Liver (tissue), 9 donors: ENCODE results near the gene DEGS1. TPM values are rescaled to one million over a fixed set of nuclear protein-coding genes. Genes with fewer than 3 reads are reported as not detected.

Experiments used
- DNase-seq: peaks from one replicate; pipeline ENCODE4 v3.0.0-alpha.2; 2017; ENCODE audit warnings: low spot score
- H3K27ac ChIP-seq, 2 donors: one replicate each; pipeline ENCODE4 v1.7.0; 2013; ENCODE audit warnings: inconsistent platforms in 2 of 2, low read length in 2 of 2, control low read depth in 1 of 2, low read depth in 1 of 2, mild to moderate bottlenecking in 1 of 2
- H3K27me3 ChIP-seq, 4 donors: one replicate each; pipeline versions ENCODE4 v1.6.1 to v1.7.0; 2013; ENCODE audit warnings: low read length in 3 of 4, inconsistent platforms in 1 of 4, mild to moderate bottlenecking in 1 of 4, moderate library complexity in 1 of 4; ENCODE audit not compliant: control insufficient read depth in 4 of 4, insufficient read depth in 4 of 4
- H3K36me3 ChIP-seq, 4 donors: one replicate each; pipeline versions ENCODE4 v1.6.1 to v1.7.0; 2013; ENCODE audit warnings: low read length in 3 of 4, mild to moderate bottlenecking in 3 of 4, low read depth in 1 of 4, moderate library complexity in 1 of 4; ENCODE audit not compliant: control insufficient read depth in 4 of 4, insufficient read depth in 3 of 4
- H3K4me1 ChIP-seq, 4 donors: one replicate each; pipeline versions ENCODE4 v1.6.1 to v1.7.0; 2013; ENCODE audit warnings: low read length in 3 of 4, mild to moderate bottlenecking in 3 of 4, moderate library complexity in 1 of 4; ENCODE audit not compliant: control insufficient read depth in 4 of 4, insufficient read depth in 4 of 4
- H3K4me3 ChIP-seq, 3 donors: one replicate each; pipeline versions ENCODE4 v1.6.1 to v1.7.0; 2013; ENCODE audit warnings: low read length in 3 of 3, control low read depth in 1 of 3, low read depth in 1 of 3, mild to moderate bottlenecking in 1 of 3
- H3K9ac ChIP-seq, 2 donors: one replicate each; pipeline ENCODE4 v1.7.0; 2013; ENCODE audit warnings: low read length in 2 of 2, mild to moderate bottlenecking in 2 of 2, moderate library complexity in 2 of 2, control low read depth in 1 of 2, low read depth in 1 of 2
- H3K9me3 ChIP-seq, 4 donors: one replicate each; pipeline versions ENCODE4 v1.6.1 to v1.7.0; 2013; ENCODE audit warnings: low read length in 3 of 4; ENCODE audit not compliant: control insufficient read depth in 4 of 4
- EGR1 ChIP-seq, 2 donors: IDR thresholded peaks; 2 replicates each; pipeline ENCODE4 v1.6.1; 2016 to 2018; ENCODE audit warnings: antibody characterized with exemption in 2 of 2, low read depth in 2 of 2
- GABPA ChIP-seq, 2 donors: IDR thresholded peaks in 1 of 2; conservative IDR thresholded peaks in 1 of 2; 2 replicates each; pipeline ENCODE4 v1.6.1; 2016; ENCODE audit warnings: antibody characterized with exemption in 2 of 2, mild to moderate bottlenecking in 1 of 2, moderate library complexity in 1 of 2
- HNF4A ChIP-seq, 2 donors: conservative IDR thresholded peaks; 2 replicates each; pipeline ENCODE4 v1.6.1; 2016; ENCODE audit warnings: antibody characterized with exemption in 2 of 2, mild to moderate bottlenecking in 2 of 2
- HNF4G ChIP-seq: IDR thresholded peaks from 2 replicates; pipeline ENCODE4 v1.6.1; 2016; ENCODE audit warnings: antibody characterized with exemption
- MAX ChIP-seq: IDR thresholded peaks from 2 replicates; pipeline ENCODE4 v1.6.1; 2016; ENCODE audit warnings: antibody characterized with exemption
- NR2F2 ChIP-seq: IDR thresholded peaks from 2 replicates; pipeline ENCODE4 v1.6.1; 2016; ENCODE audit warnings: antibody characterized with exemption
- REST ChIP-seq: IDR thresholded peaks from 2 replicates; pipeline ENCODE4 v1.6.1; 2016; ENCODE audit warnings: antibody characterized with exemption, mild to moderate bottlenecking
- RXRA ChIP-seq, 2 donors: IDR thresholded peaks; 2 replicates each; pipeline ENCODE4 v1.6.1; 2017 to 2018; ENCODE audit warnings: antibody characterized with exemption in 2 of 2, mild to moderate bottlenecking in 1 of 2
- SP1 ChIP-seq: IDR thresholded peaks from 2 replicates; pipeline ENCODE4 v1.6.1; 2018; ENCODE audit warnings: antibody characterized with exemption, mild to moderate bottlenecking
- YY1 ChIP-seq: IDR thresholded peaks from 2 replicates; pipeline ENCODE4 v1.6.1; 2016; ENCODE audit warnings: antibody characterized with exemption, mild to moderate bottlenecking
- ZBTB33 ChIP-seq: IDR thresholded peaks from 2 replicates; pipeline ENCODE4 v1.6.1; 2016; ENCODE audit warnings: antibody characterized with exemption
- WGBS: extraction: QIAGEN DNeasy Blood & Tissue Kit; methylation state at CpG from one replicate; pipeline ENCODE4 v1.1.7; 2013; 5-methylcytosine and 5-hydroxymethylcytosine counted together
- polyA plus RNA-seq, 2 donors: library from polyadenylated mRNA; stranded (reverse) in 1 of 2; unstranded in 1 of 2; fragments of 200-250 nt in 1 of 2; fragments of >200 nt in 1 of 2; fragmentation: Nextera tagmentation in 1 of 2; extraction: Ambion mirVana in 1 of 2; gene quantifications; one replicate each; pipeline versions ENCODE4 v1.2.1 to v1.2.3, GENCODE V29; 2013 to 2015
- total RNA-seq, 2 donors: library from RNA; depleted of rRNA; stranded (reverse); fragments of >200 nt; gene quantifications; one replicate each; pipeline ENCODE4 v1.2.3, GENCODE V29; 2014
- TF ChIP-seq, protein P1 (sequence below): fragments of 150-350 bp; IDR thresholded peaks from 2 replicates; pipeline ENCODE4 v1.5.1; 2017; ENCODE audit warnings: improper control_type of control experiment, low read depth, low read length; ENCODE audit not compliant: missing input control
- TF ChIP-seq, protein P2 (sequence below): IDR thresholded peaks from 2 replicates; pipeline ENCODE4 v1.6.1; 2016; ENCODE audit warnings: antibody characterized with exemption
- donor health status: healthy.
- donor health status: healthy.
- donor health status: healthy.
- donor health status: healthy.
- donor health status: healthy.

The DEGS1 gene
- total and polyA plus RNA-seq, 4 donors = 21.7 to 26.7 (median 22.6) TPM

DNA sequence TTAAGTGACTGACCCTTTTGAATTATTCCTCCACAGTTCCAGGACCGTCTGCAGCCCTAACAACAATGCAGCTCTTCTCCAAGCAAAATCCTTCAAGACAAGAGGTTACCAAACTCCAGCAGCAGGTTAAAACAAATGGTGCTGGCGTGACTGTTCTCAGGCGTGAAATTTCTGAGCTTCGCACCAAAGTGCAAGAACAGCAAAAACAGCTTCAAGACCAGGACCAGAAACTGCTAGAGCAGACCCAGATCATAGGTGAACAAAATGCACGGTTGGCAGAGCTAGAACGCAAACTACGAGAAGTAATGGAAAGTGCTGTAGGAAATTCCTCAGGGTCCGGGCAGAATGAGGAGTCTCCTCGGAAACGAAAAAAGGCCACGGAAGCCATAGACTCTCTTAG, 25.7 kb upstream of the DEGS1 start:
- Histone ChIP-seq H3K9ac (no peak overlapping the region), H3K9me3 (no peaks in the 10 kb centered on the region), H3K27ac (no peak overlapping the region), H3K36me3 (peaks cover 0 to 44% (median 37%) of the 10 kb centered on the region in 4 donors), H3K4me3 (no peak overlapping the region), H3K27me3 (no peaks in the 10 kb centered on the region), H3K4me1 (no peaks in the 10 kb centered on the region)
- TF ChIP-seq, protein P1, sequence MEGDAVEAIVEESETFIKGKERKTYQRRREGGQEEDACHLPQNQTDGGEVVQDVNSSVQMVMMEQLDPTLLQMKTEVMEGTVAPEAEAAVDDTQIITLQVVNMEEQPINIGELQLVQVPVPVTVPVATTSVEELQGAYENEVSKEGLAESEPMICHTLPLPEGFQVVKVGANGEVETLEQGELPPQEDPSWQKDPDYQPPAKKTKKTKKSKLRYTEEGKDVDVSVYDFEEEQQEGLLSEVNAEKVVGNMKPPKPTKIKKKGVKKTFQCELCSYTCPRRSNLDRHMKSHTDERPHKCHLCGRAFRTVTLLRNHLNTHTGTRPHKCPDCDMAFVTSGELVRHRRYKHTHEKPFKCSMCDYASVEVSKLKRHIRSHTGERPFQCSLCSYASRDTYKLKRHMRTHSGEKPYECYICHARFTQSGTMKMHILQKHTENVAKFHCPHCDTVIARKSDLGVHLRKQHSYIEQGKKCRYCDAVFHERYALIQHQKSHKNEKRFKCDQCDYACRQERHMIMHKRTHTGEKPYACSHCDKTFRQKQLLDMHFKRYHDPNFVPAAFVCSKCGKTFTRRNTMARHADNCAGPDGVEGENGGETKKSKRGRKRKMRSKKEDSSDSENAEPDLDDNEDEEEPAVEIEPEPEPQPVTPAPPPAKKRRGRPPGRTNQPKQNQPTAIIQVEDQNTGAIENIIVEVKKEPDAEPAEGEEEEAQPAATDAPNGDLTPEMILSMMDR = no peak
- TF ChIP-seq MAX (no peak), SP1 (no peak), HNF4A (conservative IDR thresholded peaks at IDR 0.05) (no peak), ZBTB33 (no peak), HNF4G (no peak), EGR1 (IDR thresholded peaks at IDR 0.05; ENCODE audit: low read depth in 2 of 2) (no peak), RXRA (IDR thresholded peaks at IDR 0.05) (no peak)
- DNase-seq = no peak
- WGBS = 97% methylated on average over 11 of the region's 11 CpGs

GRCh38 chr1:224159541-224159940, 23.5 kb upstream of the DEGS1 start:
- Histone ChIP-seq H3K9ac (no peak overlapping the region), H3K4me3 (no peak overlapping the region), H3K9me3 (no peaks in the 10 kb centered on the region), H3K36me3 (peaks cover 0 to 42% (median 33%) of the 10 kb centered on the region in 4 donors), H3K4me1 (no peaks in the 10 kb centered on the region), H3K27ac (no peak overlapping the region), H3K27me3 (no peaks in the 10 kb centered on the region)
- WGBS = 75% methylated on average over 6 of the region's 6 CpGs
- no peak for DNase-seq
- TF ChIP-seq YY1 (no peak), REST (no peak), EGR1 (IDR thresholded peaks at IDR 0.05; ENCODE audit: low read depth in 2 of 2) (no peak), RXRA (IDR thresholded peaks at IDR 0.05) (no peak), GABPA (IDR thresholded peaks at IDR 0.05 in 1 of 2, conservative IDR thresholded peaks at IDR 0.05 in 1 of 2) (no peak), NR2F2 (no peak), ZBTB33 (no peak), MAX (no peak), HNF4A (conservative IDR thresholded peaks at IDR 0.05) (no peak), HNF4G (no peak)
- TF ChIP-seq, protein P1 = no peak
- TF ChIP-seq, protein P2, sequence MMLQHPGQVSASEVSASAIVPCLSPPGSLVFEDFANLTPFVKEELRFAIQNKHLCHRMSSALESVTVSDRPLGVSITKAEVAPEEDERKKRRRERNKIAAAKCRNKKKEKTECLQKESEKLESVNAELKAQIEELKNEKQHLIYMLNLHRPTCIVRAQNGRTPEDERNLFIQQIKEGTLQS = no peak
